GM19240 (cell line): ENCODE data around the gene MAN1B1.

Experiments used
- DNase-seq: peaks from one replicate; pipeline ENCODE4 v3.0.0; 2011; ENCODE audit warnings: low spot score; ENCODE audit not compliant: insufficient read length

MAN1B1 gene

GRCh38 chr9:137068539-137069507 is 18.0 kb upstream of the MAN1B1 start:
- DNase-seq, result no peak

DNA sequence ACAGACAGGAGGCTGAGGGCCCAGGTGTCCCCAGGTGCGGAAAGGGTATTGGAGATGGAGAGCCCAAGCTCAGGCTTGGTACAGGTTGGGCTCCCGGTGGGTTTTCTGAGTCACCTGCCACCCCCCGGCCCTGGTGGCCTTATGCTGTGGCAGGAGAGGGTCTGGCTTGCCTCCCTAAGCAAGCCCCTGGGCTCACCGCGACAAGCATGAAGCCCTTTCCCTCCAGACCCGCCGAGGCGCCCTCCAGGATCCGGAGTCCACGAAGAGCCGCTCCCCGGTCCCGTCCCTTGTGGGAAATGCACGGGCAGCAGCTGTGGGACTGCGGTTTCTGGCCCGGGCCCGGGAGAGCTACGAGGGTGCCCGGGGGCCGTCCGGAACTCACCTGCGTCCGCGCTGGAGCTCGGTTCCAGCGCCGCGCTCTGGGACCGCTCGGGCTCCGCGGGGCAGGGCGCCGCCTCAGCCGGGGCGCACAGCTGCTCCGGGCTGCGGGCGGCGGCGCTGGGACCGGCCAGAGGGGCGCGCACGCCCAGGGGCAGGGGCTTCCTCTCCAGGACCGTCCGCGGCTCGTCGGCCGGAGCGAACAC is 17.2 kb upstream of the MAN1B1 start:
- DNase-seq, result no peak

- DNase-seq, result peak; percentile 90
Measured at GRCh38 chr9:137070201-137070905, 16.4 kb upstream of the MAN1B1 start, which contains the start of gene SAPCD2. Gene SAPCD2, minus strand, starts transcription at chr9:137070557. Its CDS starts 97 bp downstream, at chr9:137070460.

DNA sequence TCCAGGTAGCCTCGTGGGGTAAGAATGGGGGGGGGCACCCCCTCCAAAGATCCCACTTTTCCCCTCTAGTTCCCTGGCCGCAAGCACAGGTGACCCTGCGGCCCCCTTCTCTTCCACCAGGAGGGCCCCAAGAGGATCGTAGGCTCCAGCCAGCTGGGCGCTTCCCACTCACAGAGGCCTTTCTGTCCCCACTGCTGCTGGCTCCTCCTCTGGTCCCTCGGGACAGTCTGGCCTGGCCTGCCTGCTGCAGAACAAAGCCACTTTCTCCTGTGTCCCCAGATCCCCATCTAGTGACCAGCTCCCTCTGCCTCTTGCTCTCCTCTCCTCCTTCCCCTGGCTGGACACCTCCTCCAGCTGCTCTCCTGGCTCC is 15.9 kb upstream of the MAN1B1 start:
- DNase-seq, result no peak

DNA sequence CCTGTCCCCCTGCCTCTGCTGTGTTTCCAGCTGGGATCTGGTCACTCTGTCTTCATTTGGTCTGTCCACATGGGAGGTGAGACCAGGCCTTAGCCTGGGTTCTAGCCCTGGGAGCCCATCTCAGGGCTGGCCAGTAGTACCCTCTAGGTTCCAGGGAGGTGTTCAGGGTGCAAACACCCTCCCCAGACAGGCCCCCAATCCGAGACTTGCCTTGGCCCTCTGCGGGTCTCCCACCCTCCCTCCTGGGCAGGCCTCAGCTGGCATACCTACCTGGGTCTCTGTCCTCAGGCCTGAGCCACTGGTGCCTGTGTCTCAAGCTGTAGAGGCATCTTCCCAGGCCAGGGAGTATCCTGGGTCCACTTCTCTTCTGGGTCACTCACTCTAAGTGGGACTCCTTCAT is 15.5 kb upstream of the MAN1B1 start:
- DNase-seq, result no peak

DNA sequence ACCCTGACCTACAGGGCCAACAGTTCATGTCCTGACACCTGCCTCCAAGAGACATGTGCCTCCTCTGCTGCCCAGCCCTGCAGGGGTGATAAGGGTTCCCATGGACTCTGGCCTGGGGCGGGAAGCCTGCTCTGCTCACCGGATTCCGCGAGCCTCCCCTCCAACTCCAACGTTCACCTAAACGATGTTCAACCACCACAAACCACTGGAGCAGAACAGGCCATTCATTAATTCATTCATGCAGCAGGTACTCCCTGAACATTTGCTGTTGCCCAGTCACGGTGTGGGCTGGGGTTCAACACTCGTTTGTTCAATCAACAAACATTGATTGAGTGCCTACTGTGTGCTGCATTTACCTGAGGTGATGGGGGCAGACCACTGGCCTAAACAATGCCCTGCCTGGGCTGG is 12.8 kb upstream of the MAN1B1 start:
- no peak for DNase-seq

DNA sequence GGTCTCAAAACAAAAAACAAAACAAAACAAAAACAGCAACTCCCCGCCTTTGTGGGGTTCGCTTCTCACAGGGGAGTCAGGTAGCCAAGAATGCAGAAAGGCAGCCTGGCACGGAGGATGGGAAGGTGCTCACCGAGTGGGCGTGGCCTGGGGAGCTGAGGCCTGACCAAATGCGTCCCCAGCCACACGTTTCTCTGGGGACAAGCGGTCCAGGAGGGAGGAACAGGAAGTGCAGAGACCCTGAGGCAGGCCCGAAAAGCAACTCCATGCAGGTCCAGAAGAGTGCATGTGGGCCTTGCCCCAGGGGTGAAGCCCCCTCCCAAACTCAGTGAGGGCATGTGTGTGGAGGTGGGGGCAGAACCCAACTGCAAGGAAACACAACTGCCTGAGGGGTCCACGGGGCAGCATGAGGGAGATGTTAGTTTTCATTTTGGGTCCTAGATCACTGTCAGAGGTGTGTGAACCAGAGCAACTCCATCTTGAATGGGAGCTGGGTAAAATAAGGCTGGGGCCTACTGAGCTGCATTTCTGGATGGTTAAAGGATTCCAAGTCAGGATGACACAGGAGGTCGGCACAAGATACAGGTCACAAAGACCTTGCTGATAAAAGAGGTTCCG is 12.0 kb upstream of the MAN1B1 start:
- no peak for DNase-seq

- no peak for DNase-seq
Measured at GRCh38 chr9:137075275-137075775, 11.5 kb upstream of the MAN1B1 start.

GRCh38 chr9:137076636-137077009 is 10.2 kb upstream of the MAN1B1 start:
- no peak for DNase-seq

DNA sequence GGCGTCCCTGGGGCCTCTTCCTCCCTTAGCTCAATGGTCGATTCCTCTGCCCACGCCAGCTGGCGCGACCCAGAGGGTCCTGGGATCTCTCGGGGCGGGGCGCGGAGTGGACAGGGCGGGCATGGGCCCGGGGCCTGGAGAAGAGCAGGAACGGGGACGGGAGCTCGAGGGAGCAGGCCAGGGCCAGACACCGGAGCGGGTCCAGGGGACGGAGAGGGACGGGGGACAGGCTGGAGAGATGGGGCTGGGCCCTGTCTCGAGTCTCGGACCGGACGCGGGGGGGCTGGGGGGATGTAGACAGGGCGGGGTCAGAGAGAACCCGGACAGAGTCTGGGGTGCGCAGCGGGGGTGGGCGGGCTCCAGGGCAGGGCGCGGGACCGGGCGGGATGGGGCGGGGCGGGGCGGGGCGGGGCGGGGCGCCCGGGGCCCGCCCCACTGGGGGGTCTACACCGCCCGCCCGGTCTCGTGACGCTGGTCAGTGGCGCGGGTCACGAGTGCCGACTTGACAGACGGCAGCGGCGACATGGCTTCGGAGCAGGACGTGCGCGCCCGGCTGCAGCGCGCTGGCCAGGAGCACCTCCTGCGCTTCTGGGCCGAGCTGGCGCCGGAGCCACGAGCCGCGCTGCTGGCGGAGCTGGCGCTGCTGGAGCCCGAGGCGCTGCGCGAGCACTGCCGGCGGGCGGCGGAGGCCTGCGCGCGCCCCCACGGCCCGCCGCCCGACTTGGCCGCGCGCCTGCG is 9.6 kb upstream of the MAN1B1 start, which contains the start of gene UAP1L1:
Gene UAP1L1, plus strand, starts transcription at position 508 of the 738 bp plus-strand sequence. Its CDS starts 16 bp downstream, at position 524.
- DNase-seq, result no peak

GRCh38 chr9:137077758-137078693 is 8.8 kb upstream of the MAN1B1 start:
- DNase-seq, result no peak

GRCh38 chr9:137078701-137079400 is 7.9 kb upstream of the MAN1B1 start:
- DNase-seq, result no peak

DNA sequence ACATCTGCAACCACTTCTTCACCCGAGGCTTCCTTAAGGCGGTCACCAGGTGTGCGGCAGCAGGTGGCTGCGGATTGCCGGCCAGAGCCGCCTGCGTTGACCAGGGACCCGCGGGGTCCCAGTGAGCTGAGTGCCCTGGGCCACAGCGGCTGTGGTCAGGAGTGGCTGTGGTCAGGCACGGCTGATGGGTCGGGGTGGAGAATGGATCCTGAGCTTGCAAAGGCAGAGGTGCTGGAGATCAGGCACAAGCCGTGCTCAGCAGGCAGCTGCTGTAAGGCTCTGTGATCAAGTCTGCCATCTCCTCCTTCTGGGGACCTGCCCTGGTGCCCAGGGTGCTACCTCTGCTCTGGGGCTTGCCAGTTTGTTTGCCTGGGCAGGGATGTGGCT is 7.4 kb upstream of the MAN1B1 start:
- no peak for DNase-seq

DNA sequence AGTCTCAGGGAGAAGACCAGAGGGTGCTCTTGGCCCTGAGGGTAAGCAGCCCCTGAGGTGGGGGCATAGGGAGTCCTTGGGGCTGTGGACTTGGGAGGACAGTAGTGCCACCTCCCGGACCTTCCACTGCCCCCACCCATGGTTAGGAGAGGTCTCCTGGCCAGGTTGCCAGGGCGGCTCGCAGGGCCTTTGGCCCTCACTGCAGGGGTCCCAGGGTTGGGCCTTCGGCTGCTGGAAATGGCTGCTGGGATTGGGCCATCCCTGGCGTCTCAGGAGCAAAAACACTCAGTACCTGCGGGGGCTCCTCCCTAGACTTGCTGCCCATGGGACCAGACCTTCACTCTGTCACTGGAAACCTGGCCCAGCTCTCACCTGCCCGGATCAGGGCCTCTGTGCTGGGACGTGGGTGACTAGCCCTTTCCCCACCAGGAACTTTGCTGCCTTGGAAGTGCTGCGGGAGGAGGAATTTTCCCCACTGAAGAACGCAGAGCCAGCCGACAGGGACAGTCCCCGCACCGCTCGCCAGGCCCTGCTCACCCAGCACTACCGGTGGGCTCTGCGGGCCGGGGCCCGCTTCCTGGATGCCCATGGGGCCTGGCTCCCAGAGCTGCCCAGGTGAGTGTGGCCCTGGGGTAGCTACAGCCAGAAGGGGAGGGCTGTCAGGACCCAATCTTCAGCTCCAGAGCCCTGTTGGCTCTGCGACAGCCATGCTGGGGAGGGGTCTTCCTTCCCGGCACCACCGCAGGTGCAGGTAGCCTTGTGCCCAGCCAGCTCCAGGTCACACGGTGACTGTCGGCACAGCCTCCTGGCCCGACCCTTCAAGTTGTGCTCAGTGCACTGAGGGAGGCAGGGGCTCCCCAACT is 6.3 kb upstream of the MAN1B1 start:
- no peak for DNase-seq

GRCh38 chr9:137082222-137082924 is 4.4 kb upstream of the MAN1B1 start:
- no peak for DNase-seq

GRCh38 chr9:137082925-137083290 is 3.9 kb upstream of the MAN1B1 start:
- no peak for DNase-seq

- no peak for DNase-seq
Measured at GRCh38 chr9:137083394-137084004, 3.3 kb upstream of the MAN1B1 start.
